Adrenal gland (tissue), 19 donors: ENCODE data around the gene TEAD1. TPM values are rescaled to one million over a fixed set of nuclear protein-coding genes. Genes with fewer than 3 reads are reported as not detected.

Experiments
- DNase-seq, 7 donors: peaks; one replicate each; pipeline ENCODE4 v3.0.0-alpha.2; 2019 to 2020
- H3K27ac ChIP-seq, 5 donors: fragments of 200-600 bp; sonication (generic) in 4 of 5; 1 replicate in 3 of 5; 2 replicates in 2 of 5; pipeline versions ENCODE4 v1.5.1 to v1.8.0; 2016 to 2020; ENCODE audit warnings: mild to moderate bottlenecking in 1 of 5
- H3K27me3 ChIP-seq: fragments of 200-600 bp; 2 replicates; pipeline ENCODE4 v1.8.0; 2021
- H3K36me3 ChIP-seq, 2 donors: fragments of 200-600 bp; replicated peaks in 1 of 2; 1 replicate in 1 of 2; 2 replicates in 1 of 2; pipeline versions ENCODE4 v1.5.1 to v1.8.0; 2018 to 2022
- H3K4me1 ChIP-seq, 2 donors: fragments of 200-600 bp; replicated peaks in 1 of 2; 1 replicate in 1 of 2; 2 replicates in 1 of 2; pipeline versions ENCODE4 v1.5.1 to v1.8.0; 2018 to 2021
- H3K4me3 ChIP-seq, 4 donors: fragments of 200-600 bp; sonication (generic) in 3 of 4; one replicate each; pipeline ENCODE4 v1.5.1; 2016 to 2018
- H3K9me3 ChIP-seq, 3 donors: fragments of 200-600 bp; sonication (generic) in 1 of 3; replicated peaks in 1 of 3; 1 replicate in 2 of 3; 2 replicates in 1 of 3; pipeline versions ENCODE4 v1.5.1 to v1.8.0; 2016 to 2021
- CTCF ChIP-seq, 6 experiments: fragments of 450-650 bp in 4 of 6; fragments of 200-600 bp in 2 of 6; sonication (generic) in 1 of 6; IDR thresholded peaks; 1 replicate in 5 of 6; 2 replicates in 1 of 6; pipeline versions ENCODE4 v1.5.1 to v1.8.0; 2016 to 2021; ENCODE audit warnings: antibody characterized with exemption in 6 of 6, mild to moderate bottlenecking in 2 of 6, moderate library complexity in 1 of 6
- POLR2A ChIP-seq, 2 donors: fragments of 450-650 bp; IDR thresholded peaks; one replicate each; pipeline ENCODE4 v1.6.1; 2017; ENCODE audit warnings: antibody characterized with exemption in 2 of 2, mild to moderate bottlenecking in 2 of 2, moderate library complexity in 1 of 2
- WGBS, 4 donors: extraction: QIAGEN DNeasy Blood & Tissue Kit in 2 of 4; methylation state at CpG; one replicate each; pipeline versions ENCODE4 v1.1.5 to v1.1.7; 2013 to 2017; 5-methylcytosine and 5-hydroxymethylcytosine counted together
- intact Hi-C, 2 donors: fragments of 100-400 bp; cut with DNase I; formaldehyde crosslinking; loops; one replicate each; pipeline versions ENCODE4 v1.14.1 to v1.15.0; 2022 to 2023
- long read RNA-seq, 10 donors: library from polyadenylated mRNA in 3 of 10; unstranded in 2 of 10; stranded (forward) in 1 of 10; transcript quantifications; one replicate each; pipeline ENCODE4 v2.0.0 and lab custom pipeline, GENCODE V29; 2021 to 2026
- polyA plus RNA-seq, 3 donors: library from polyadenylated mRNA; stranded (reverse); fragments of 200-250 nt in 2 of 3; fragments of 350-450 nt in 1 of 3; fragmentation: Illumina TruSeq in 1 of 3; extraction: RNeasy Lipid Tissue Mini Kit (QIAGEN cat#74804) in 1 of 3; gene quantifications; one replicate each; pipeline ENCODE4 v1.2.3, GENCODE V29; 2013 to 2014
- total RNA-seq, 9 donors: library from RNA; depleted of rRNA in 4 of 9; stranded (reverse); fragments of >200 nt in 4 of 9; fragments of 120-200 nt in 1 of 9; fragmentation: NEBNext Ultra II Directional in 1 of 9; extraction: Animal tissue kit (Norgen Biotek cat#: 25700) in 1 of 9; gene quantifications; one replicate each; pipeline versions ENCODE4 v1.1.0 to v1.2.4, GENCODE V29; 2013 to 2023
- donor health status: healthy with polysubstance abuse.
- donor health status: Bipolar disorder and iron deficiency.
- donor health status: DM: yes; HTN: yes; CAD: no.
- donor health status: DM: no; HTN: no; CAD: no.
- donor health status: DM: no; HTN: no; CAD: no.
- donor health status: DM: yes; HTN: yes; CAD: no.

TEAD1 gene
- total RNA-seq (10 to 100 TPM; 24.1 to 49.9 (median 44.0) TPM), polyA plus RNA-seq (10 to 100 TPM in 1 of 3 donors, 1 to 10 TPM in 2; 3.9 to 15.3 (median 7.0) TPM)
- long read RNA-seq, donor 1, partial matches to known transcripts, result 8 of 8 reads
- long read RNA-seq, donor 1, other reads (novel, unspliced or antisense), result 0 of 8 reads
- long read RNA-seq, donor 2, result 0 reads
- long read RNA-seq, donor 3, partial matches to known transcripts, result 0 of 1 reads
- long read RNA-seq, donor 3, other reads (novel, unspliced or antisense), result 0 of 1 reads
- long read RNA-seq, donor 4, partial matches to known transcripts, result 0 of 2 reads
- long read RNA-seq, donor 4, other reads (novel, unspliced or antisense), result 2 of 2 reads
- long read RNA-seq, donor 5, partial matches to known transcripts, result 0 of 5 reads
- long read RNA-seq, donor 5, other reads (novel, unspliced or antisense), result 5 of 5 reads
- long read RNA-seq, donor 6, partial matches to known transcripts, result 1 of 7 reads
- long read RNA-seq, donor 6, other reads (novel, unspliced or antisense), result 6 of 7 reads
- long read RNA-seq, donor 7, partial matches to known transcripts, result 0 of 2 reads
- long read RNA-seq, donor 7, other reads (novel, unspliced or antisense), result 0 of 2 reads
- long read RNA-seq, donor 8, partial matches to known transcripts, result 0 of 2 reads
- long read RNA-seq, donor 8, other reads (novel, unspliced or antisense), result 0 of 2 reads
- long read RNA-seq, donor 9, result 0 reads
- long read RNA-seq, donor 10, partial matches to known transcripts, result 0 of 3 reads
- long read RNA-seq, donor 10, other reads (novel, unspliced or antisense), result 0 of 3 reads

DNA sequence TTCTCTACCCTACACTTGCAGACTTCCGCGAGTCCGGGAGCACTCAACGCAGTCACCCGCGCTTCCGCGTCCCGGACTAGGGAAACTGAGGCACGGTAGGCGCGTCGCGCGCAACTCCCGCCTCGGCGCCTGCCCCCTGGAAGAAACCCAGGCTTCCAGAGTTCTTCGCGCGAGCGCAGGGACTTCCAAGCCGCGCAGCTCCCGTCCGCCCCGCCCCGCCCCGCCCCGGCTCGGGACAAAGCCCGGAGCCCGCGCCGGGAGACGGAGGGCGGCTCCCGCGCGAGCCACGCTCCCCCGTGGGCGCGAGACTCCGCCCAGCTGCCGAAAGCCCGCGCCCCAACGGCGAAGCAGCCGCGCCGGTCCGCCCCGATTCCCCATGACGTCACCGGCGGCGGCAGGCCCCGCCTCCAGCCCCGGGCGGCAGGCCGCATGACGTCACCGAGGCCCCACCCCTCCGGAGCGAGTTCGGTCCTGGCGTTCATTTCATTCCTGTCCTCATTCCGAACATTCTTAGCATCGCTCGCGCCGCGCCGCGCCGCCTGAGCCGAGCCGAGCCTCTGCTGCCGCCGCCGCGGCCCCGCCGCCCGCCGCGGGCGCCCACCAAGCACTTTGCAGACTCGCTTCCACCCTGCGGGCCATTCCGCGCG, at the start of gene TEAD1:
Gene TEAD1 (plus strand): TSS at position 498 of the 647 bp plus-strand sequence.
- peak; percentile 95 to 99 (median 98) for DNase-seq
- peaks cover 9 to 23% of the 10 kb centered on the region in 2 donors for H3K4me1 ChIP-seq
- no peaks in the 10 kb centered on the region for H3K36me3 ChIP-seq
- WGBS, 4 donors, result 0 to 1% (median 0%) methylated on average over 2 to 95 of the region's 95 CpGs
- H3K4me3 ChIP-seq, result peak within 1 kb of the TSS; percentile 28 to 93 (median 67)
- peak within 1 kb of the TSS; percentile 84 to 100 (median 89) for H3K27ac ChIP-seq
- no peaks in the 10 kb centered on the region for H3K9me3 ChIP-seq
- TF ChIP-seq CTCF (IDR thresholded peaks at IDR 0.05) (no peak), POLR2A (IDR thresholded peaks at IDR 0.05) (peak; percentile 86 to 94)
- intact Hi-C loops, result loop anchor here (10.0 kb wide), 2 partner anchors 141 to 211 kb away; no protein-coding TSS in a partner anchor
- no peaks in the 10 kb centered on the region for H3K27me3 ChIP-seq

- no peaks in the 10 kb centered on the region for H3K4me1 ChIP-seq
- H3K27me3 ChIP-seq, result no peaks in the 10 kb centered on the region
- intact Hi-C loops, result no loop called here
- no peak for TF ChIP-seq POLR2A (IDR thresholded peaks at IDR 0.05)
- TF ChIP-seq CTCF (IDR thresholded peaks at IDR 0.05), result no peak
- DNase-seq, result no peak
- no peak overlapping the region for H3K27ac ChIP-seq
- H3K4me3 ChIP-seq, result no peak overlapping the region
- WGBS, 4 donors, result 85 to 93% (median 88%) methylated on average over 4 of the region's 4 CpGs
- no peaks in the 10 kb centered on the region for H3K36me3 ChIP-seq
- peaks cover 0 to 5% (median 3%) of the 10 kb centered on the region in 3 donors for H3K9me3 ChIP-seq
These were observed 49.6 kb upstream of the TEAD1 start for GRCh38 chr11:12624595-12624994.

- Histone ChIP-seq H3K4me3 (no peak overlapping the region), H3K4me1 (no peaks in the 10 kb centered on the region), H3K36me3 (no peaks in the 10 kb centered on the region), H3K27me3 (no peaks in the 10 kb centered on the region), H3K27ac (no peak overlapping the region), H3K9me3 (peaks cover 0 to 5% (median 3%) of the 10 kb centered on the region in 3 donors)
- no peak for DNase-seq
- TF ChIP-seq CTCF (IDR thresholded peaks at IDR 0.05), result no peak
- WGBS, 4 donors, result 54 to 68% (median 61%) methylated on average over 4 of the region's 4 CpGs
- intact Hi-C loops, result no loop called here
These were observed 48.7 kb upstream of the TEAD1 start for GRCh38 chr11:12625438-12626071.
